ENCODE measurements around the gene ELMO1.

DNA sequence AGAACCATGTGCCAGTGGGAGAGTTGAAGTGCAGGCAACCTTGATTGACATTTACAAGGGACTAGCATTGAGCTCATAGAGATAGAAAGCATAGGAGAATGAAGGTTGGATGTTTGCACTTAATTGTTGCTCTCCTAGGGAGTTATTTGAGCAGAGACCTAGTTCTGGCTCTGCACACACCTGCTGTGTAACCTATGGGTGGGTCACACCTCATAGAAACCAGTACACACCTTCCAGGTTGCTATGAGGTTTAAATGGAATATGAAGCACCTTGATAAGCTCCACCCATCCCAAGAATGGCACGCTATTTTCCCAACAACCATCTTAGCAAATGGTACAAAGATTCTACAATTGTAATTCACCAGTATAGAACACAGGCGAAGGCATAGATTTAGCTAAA, 638.2 kb downstream of the ELMO1 start:
- no peak for TF ChIP-seq POLR2A (IDR thresholded peaks at IDR 0.05; ENCODE audit: low read depth, low read length)
- TF ChIP-seq, protein P1, sequence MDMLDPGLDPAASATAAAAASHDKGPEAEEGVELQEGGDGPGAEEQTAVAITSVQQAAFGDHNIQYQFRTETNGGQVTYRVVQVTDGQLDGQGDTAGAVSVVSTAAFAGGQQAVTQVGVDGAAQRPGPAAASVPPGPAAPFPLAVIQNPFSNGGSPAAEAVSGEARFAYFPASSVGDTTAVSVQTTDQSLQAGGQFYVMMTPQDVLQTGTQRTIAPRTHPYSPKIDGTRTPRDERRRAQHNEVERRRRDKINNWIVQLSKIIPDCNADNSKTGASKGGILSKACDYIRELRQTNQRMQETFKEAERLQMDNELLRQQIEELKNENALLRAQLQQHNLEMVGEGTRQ (IDR thresholded peaks at IDR 0.05; ENCODE audit: borderline replicate concordance, low read depth, low read length), result no peak

Measured in GM12878 (cell line).